H9 (cell line): ENCODE results near the gene AFAP1L2. TPM values are rescaled to one million over a fixed set of nuclear protein-coding genes. Genes with fewer than 3 reads are reported as not detected.

Source experiments
- DNase-seq: peaks from one replicate; pipeline ENCODE4 v3.0.0-alpha.2; 2017
- H2AFZ ChIP-seq: one replicate; pipeline ENCODE4 v1.6.1; 2013; ENCODE audit warnings: mild to moderate bottlenecking, low read length, control low read depth, moderate library complexity
- H2AK5ac ChIP-seq: 2 replicates; pipeline ENCODE4 v1.6.1; 2013; ENCODE audit warnings: low read length, control low read depth, mixed read lengths; ENCODE audit not compliant: insufficient read length
- H2BK120ac ChIP-seq: one replicate; pipeline ENCODE4 v1.6.1; 2013; ENCODE audit warnings: low read depth, mild to moderate bottlenecking, low read length, control low read depth, inconsistent platforms; ENCODE audit not compliant: poor library complexity, severe bottlenecking
- H2BK12ac ChIP-seq: 2 replicates; pipeline ENCODE4 v1.6.1; 2013; ENCODE audit warnings: low read length, control low read depth, mixed read lengths, low read depth; ENCODE audit not compliant: insufficient read length
- H2BK15ac ChIP-seq: 2 replicates; pipeline ENCODE4 v1.6.1; 2013; ENCODE audit warnings: low read depth, low read length, control low read depth
- H2BK20ac ChIP-seq: one replicate; pipeline ENCODE4 v1.6.1; 2013; ENCODE audit warnings: low read depth, mild to moderate bottlenecking, low read length, control low read depth, inconsistent platforms; ENCODE audit not compliant: poor library complexity, severe bottlenecking
- H2BK5ac ChIP-seq: 2 replicates; pipeline ENCODE4 v1.6.1; 2013; ENCODE audit warnings: low read length, control low read depth, mixed read lengths; ENCODE audit not compliant: insufficient read length
- H3K14ac ChIP-seq: 2 replicates; pipeline ENCODE4 v1.6.1; 2013; ENCODE audit warnings: low read length, control low read depth; ENCODE audit not compliant: insufficient read depth
- H3K18ac ChIP-seq: 2 replicates; pipeline ENCODE4 v1.6.1; 2013; ENCODE audit warnings: low read depth, mild to moderate bottlenecking, mixed read lengths, low read length, control low read depth; ENCODE audit not compliant: insufficient read length
- H3K23ac ChIP-seq: 2 replicates; pipeline ENCODE4 v1.6.1; 2013; ENCODE audit warnings: low read length, control low read depth, mixed read lengths, low read depth; ENCODE audit not compliant: insufficient read length
- H3K23me2 ChIP-seq: 2 replicates; pipeline ENCODE4 v1.6.1; 2013; ENCODE audit warnings: low read depth, mild to moderate bottlenecking, mixed read lengths, low read length, control low read depth; ENCODE audit not compliant: insufficient read length, poor library complexity, severe bottlenecking
- H3K27ac ChIP-seq: 2 replicates; pipeline ENCODE4 v1.5.1; 2013; ENCODE audit warnings: low read length, control low read depth, mixed read lengths, low read depth; ENCODE audit not compliant: insufficient read length
- H3K27me3 ChIP-seq: 2 replicates; pipeline ENCODE4 v1.6.1; 2013; ENCODE audit warnings: low read length, control low read depth, inconsistent platforms; ENCODE audit not compliant: insufficient read depth
- H3K4ac ChIP-seq: 2 replicates; pipeline ENCODE4 v1.6.1; 2013; ENCODE audit warnings: low read depth, mild to moderate bottlenecking, control low read depth, inconsistent platforms, low read length, moderate library complexity
- H3K4me1 ChIP-seq: 2 replicates; pipeline ENCODE4 v1.6.1; 2013; ENCODE audit warnings: low read length, control low read depth, inconsistent platforms; ENCODE audit not compliant: insufficient read depth
- H3K4me2 ChIP-seq: 2 replicates; pipeline ENCODE4 v1.6.1; 2013; ENCODE audit warnings: low read length, control low read depth, mixed read lengths; ENCODE audit not compliant: insufficient read length, insufficient read depth
- H3K56ac ChIP-seq: 2 replicates; pipeline ENCODE4 v1.6.1; 2013; ENCODE audit warnings: low read depth, mild to moderate bottlenecking, mixed read lengths, low read length, control low read depth; ENCODE audit not compliant: insufficient read length
- H3K79me1 ChIP-seq: 2 replicates; pipeline ENCODE4 v1.6.1; 2013; ENCODE audit warnings: low read depth, mild to moderate bottlenecking, moderate library complexity, low read length, control low read depth, inconsistent platforms; ENCODE audit not compliant: insufficient read depth, poor library complexity, severe bottlenecking
- H3K79me2 ChIP-seq: 2 replicates; pipeline ENCODE4 v1.6.1; 2013; ENCODE audit warnings: low read length, control low read depth, inconsistent platforms; ENCODE audit not compliant: insufficient read depth
- H3K9ac ChIP-seq: 2 replicates; pipeline ENCODE4 v1.6.1; 2013; ENCODE audit warnings: low read length, control low read depth, mixed read lengths; ENCODE audit not compliant: insufficient read length; ENCODE audit errors: extremely low read depth
- H3K9me3 ChIP-seq: one replicate; pipeline ENCODE4 v1.6.1; 2013; ENCODE audit warnings: low read depth, low read length, inconsistent platforms; ENCODE audit not compliant: control insufficient read depth
- H3T11ph ChIP-seq: one replicate; pipeline ENCODE4 v1.6.1; 2013; ENCODE audit warnings: mild to moderate bottlenecking, low read length, control low read depth, inconsistent platforms
- H4K20me1 ChIP-seq: one replicate; pipeline ENCODE4 v1.6.1; 2013; ENCODE audit not compliant: control insufficient read depth, insufficient read length, insufficient read depth
- H4K5ac ChIP-seq: 2 replicates; pipeline ENCODE4 v1.6.1; 2013; ENCODE audit warnings: low read depth, mild to moderate bottlenecking, mixed read lengths, low read length, control low read depth; ENCODE audit not compliant: insufficient read length
- H4K8ac ChIP-seq: replicated peaks from 2 replicates; pipeline ENCODE4 v1.6.1; 2013; ENCODE audit warnings: low read length, control low read depth, mixed read lengths, low read depth; ENCODE audit not compliant: insufficient read length
- H4K91ac ChIP-seq: 2 replicates; pipeline ENCODE4 v1.6.1; 2013; ENCODE audit warnings: low read depth, mild to moderate bottlenecking, moderate library complexity, mixed read lengths, low read length, control low read depth; ENCODE audit not compliant: insufficient read length
- H3K27ac Mint-ChIP-seq, 3 experiments: 2 replicates in 2 of 3; 3 replicates in 1 of 3; pipeline ENCODE4 v1.8.0; 2020 to 2021; ENCODE audit warnings: mixed read lengths in 3 of 3, mild to moderate bottlenecking in 1 of 3, moderate library complexity in 1 of 3
- H3K27me3 Mint-ChIP-seq: 2 replicates; pipeline ENCODE4 v1.8.0; 2021; ENCODE audit warnings: low read depth, mild to moderate bottlenecking, moderate library complexity, mixed read lengths
- H3K36me3 Mint-ChIP-seq, 3 experiments: 2 replicates in 2 of 3; 3 replicates in 1 of 3; pipeline ENCODE4 v1.8.0; 2020 to 2021; ENCODE audit warnings: low read depth in 3 of 3, mixed read lengths in 3 of 3; ENCODE audit not compliant: insufficient read depth in 1 of 3
- H3K4me1 Mint-ChIP-seq, 2 experiments: 2 replicates each; pipeline ENCODE4 v1.8.0; 2020; ENCODE audit warnings: mixed read lengths in 2 of 2
- H3K4me3 Mint-ChIP-seq, 2 experiments: 2 replicates in 1 of 2; 3 replicates in 1 of 2; pipeline ENCODE4 v1.8.0; 2020 to 2021; ENCODE audit warnings: mild to moderate bottlenecking in 2 of 2, mixed read lengths in 2 of 2, moderate library complexity in 1 of 2
- H3K9me3 Mint-ChIP-seq, 2 experiments: 2 replicates in 1 of 2; 3 replicates in 1 of 2; pipeline ENCODE4 v1.8.0; 2020; ENCODE audit warnings: mild to moderate bottlenecking in 2 of 2, mixed read lengths in 2 of 2, moderate library complexity in 1 of 2
- CTCF ChIP-seq: fragments of 200-600 bp; sonication (generic); conservative IDR thresholded peaks from 3 replicates; pipeline ENCODE4 v1.8.0; 2021; ENCODE audit warnings: antibody characterized with exemption, mild to moderate bottlenecking
- WGBS: extraction: QIAGEN DNeasy Blood & Tissue Kit; methylation state at CpG from one replicate; pipeline ENCODE4 v1.1.7; 2013; ENCODE audit warnings: missing lambda C conversion rate, low lambda C conversion rate, mixed read lengths; ENCODE audit not compliant: insufficient read length; ENCODE audit errors: extremely low coverage; 5-methylcytosine and 5-hydroxymethylcytosine counted together
- total RNA-seq: library from RNA; stranded (reverse); gene quantifications from 2 replicates; pipeline ENCODE4 v1.2.1, GENCODE V29; 2021

AFAP1L2 gene
- total RNA-seq, 1 experiment from 2014 or later = 0.77 TPM

GRCh38 chr10:114284346-114285071, 119.8 kb downstream of the AFAP1L2 start:
- no peak overlapping the region for H3T11ph ChIP-seq
- no peaks in the 10 kb centered on the region for H3K27me3 ChIP-seq
- TF ChIP-seq CTCF = no peak
- H3K4me1 Mint-ChIP-seq = no peaks in the 10 kb centered on the region
- H3K27ac ChIP-seq = no peak overlapping the region
- H3K79me2 ChIP-seq = no peaks in the 10 kb centered on the region
- H2BK20ac ChIP-seq = no peak overlapping the region
- H2BK5ac ChIP-seq = no peak overlapping the region
- no peak overlapping the region for H3K9ac ChIP-seq
- H2AFZ ChIP-seq = no peak overlapping the region
- DNase-seq = no peak
- no peak overlapping the region for H4K5ac ChIP-seq
- no peak overlapping the region for H3K23ac ChIP-seq
- H3K4me1 ChIP-seq = no peaks in the 10 kb centered on the region
- H4K91ac ChIP-seq = no peak overlapping the region
- no peaks in the 10 kb centered on the region for H3K79me1 ChIP-seq
- no peaks in the 10 kb centered on the region for H3K23me2 ChIP-seq
- no peak overlapping the region for H3K14ac ChIP-seq
- no peaks in the 10 kb centered on the region for H3K36me3 Mint-ChIP-seq
- no peak overlapping the region for H3K4me3 Mint-ChIP-seq
- no peak overlapping the region for H3K4me2 ChIP-seq
- no peak overlapping the region for H3K27ac Mint-ChIP-seq
- H4K8ac ChIP-seq = no peak overlapping the region
- H2BK12ac ChIP-seq = no peak overlapping the region
- H3K9me3 ChIP-seq = no peaks in the 10 kb centered on the region
- H3K18ac ChIP-seq = no peak overlapping the region
- no peak overlapping the region for H3K4ac ChIP-seq
- no CpG with 5 or more reads among the region's 13 CpGs for WGBS
- no peak overlapping the region for H2AK5ac ChIP-seq
- no peaks in the 10 kb centered on the region for H4K20me1 ChIP-seq
- H2BK15ac ChIP-seq = no peak overlapping the region
- H3K27me3 Mint-ChIP-seq = no peaks in the 10 kb centered on the region
- no peak overlapping the region for H3K56ac ChIP-seq
- H3K9me3 Mint-ChIP-seq = no peaks in the 10 kb centered on the region
- H2BK120ac ChIP-seq = no peak overlapping the region
